GM12878 (cell line): ENCODE measurements around the gene DIS3L2.

Experiments used
- EGR1 ChIP-seq, 2 experiments: IDR thresholded peaks; 1 replicate in 1 of 2; 2 replicates in 1 of 2; pipeline ENCODE4 v1.6.1; 2011 to 2012; ENCODE audit warnings: low read depth in 2 of 2, low read length in 2 of 2, borderline replicate concordance in 1 of 2, mild to moderate bottlenecking in 1 of 2, moderate library complexity in 1 of 2
- EZH2 ChIP-seq: IDR thresholded peaks from 2 replicates; pipeline ENCODE4 v1.6.1; 2012; ENCODE audit warnings: low read depth, mild to moderate bottlenecking, control low read depth, inconsistent platforms, low read length, borderline replicate concordance; ENCODE audit not compliant: control insufficient read depth
- KDM1A ChIP-seq: fragments of 200-600 bp; sonication (generic); IDR thresholded peaks from 2 replicates; pipeline ENCODE4 v1.6.1; 2016; ENCODE audit warnings: borderline replicate concordance
- POLR2A ChIP-seq: IDR thresholded peaks from 2 replicates; pipeline ENCODE4 v1.6.1; 2011; ENCODE audit warnings: low read depth, mild to moderate bottlenecking, low read length
- POLR2AphosphoS5 ChIP-seq: IDR thresholded peaks from 2 replicates; pipeline ENCODE4 v1.6.1; 2011; ENCODE audit warnings: mild to moderate bottlenecking, low read length, inconsistent platforms
- RAD51 ChIP-seq: fragments of 450-650 bp; IDR thresholded peaks from 2 replicates; pipeline ENCODE4 v1.6.1; 2016; ENCODE audit warnings: moderate library complexity, mild to moderate bottlenecking, inconsistent platforms
- SP1 ChIP-seq: IDR thresholded peaks from one replicate; pipeline ENCODE4 v1.6.1; 2011; ENCODE audit warnings: low read depth, low read length
- TF ChIP-seq, protein P1 (sequence below), 3 experiments: IDR thresholded peaks in 2 of 3; conservative IDR thresholded peaks in 1 of 3; 2 replicates each; pipeline ENCODE4 v1.5.1; 2011; ENCODE audit warnings: low read depth in 3 of 3, low read length in 3 of 3, mild to moderate bottlenecking in 3 of 3, control low read depth in 2 of 3, moderate library complexity in 2 of 3, inconsistent platforms in 1 of 3, mixed read lengths in 1 of 3; ENCODE audit not compliant: control insufficient read depth in 2 of 3, insufficient read depth in 1 of 3; ENCODE audit errors: extremely low read depth in 1 of 3
- TF ChIP-seq, protein P2 (sequence below): fragments of 450-650 bp; IDR thresholded peaks from 2 replicates; pipeline ENCODE4 v1.6.1; 2016; ENCODE audit warnings: mild to moderate bottlenecking
- TF ChIP-seq, protein P3 (sequence below): IDR thresholded peaks from 2 replicates; pipeline ENCODE4 v1.6.1; 2012; ENCODE audit warnings: low read depth, low read length, improper control_type of control experiment
- TF ChIP-seq, protein P4 (sequence below): fragments of 450-650 bp; IDR thresholded peaks from 2 replicates; pipeline ENCODE4 v1.6.1; 2016; ENCODE audit warnings: mild to moderate bottlenecking, moderate library complexity, borderline replicate concordance
- TF ChIP-seq, protein P5 (sequence below): fragments of 450-650 bp; IDR thresholded peaks from 2 replicates; pipeline ENCODE4 v1.6.1; 2017; ENCODE audit warnings: mild to moderate bottlenecking
- TF ChIP-seq, protein P6 (sequence below): IDR thresholded peaks from 2 replicates; pipeline ENCODE4 v1.6.1; 2011; ENCODE audit warnings: borderline replicate concordance, low read depth, mild to moderate bottlenecking, moderate library complexity, low read length; ENCODE audit not compliant: insufficient read depth, poor library complexity, severe bottlenecking

DNA sequence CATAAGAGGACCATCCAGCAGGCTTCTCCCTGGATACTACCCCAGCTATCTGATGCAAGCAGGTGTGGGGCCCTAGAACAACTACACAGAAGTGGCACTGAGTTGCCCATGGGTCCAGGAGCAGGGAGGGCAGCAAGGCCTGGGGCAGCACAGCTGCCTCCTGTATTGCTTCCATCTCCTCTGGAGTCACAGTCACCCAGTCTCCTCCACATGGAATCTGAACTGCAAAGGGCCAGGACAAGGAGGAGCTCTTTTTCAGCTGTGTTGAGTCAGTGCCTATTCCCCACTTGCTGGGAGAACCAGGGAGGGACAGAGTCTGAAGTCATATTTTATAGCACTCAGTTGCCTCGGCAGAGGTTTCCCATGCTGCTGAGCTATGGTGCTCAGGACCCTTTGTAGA is 349.2 kb downstream of the DIS3L2 start:
- TF ChIP-seq KDM1A: no peak
- TF ChIP-seq, protein P1, sequence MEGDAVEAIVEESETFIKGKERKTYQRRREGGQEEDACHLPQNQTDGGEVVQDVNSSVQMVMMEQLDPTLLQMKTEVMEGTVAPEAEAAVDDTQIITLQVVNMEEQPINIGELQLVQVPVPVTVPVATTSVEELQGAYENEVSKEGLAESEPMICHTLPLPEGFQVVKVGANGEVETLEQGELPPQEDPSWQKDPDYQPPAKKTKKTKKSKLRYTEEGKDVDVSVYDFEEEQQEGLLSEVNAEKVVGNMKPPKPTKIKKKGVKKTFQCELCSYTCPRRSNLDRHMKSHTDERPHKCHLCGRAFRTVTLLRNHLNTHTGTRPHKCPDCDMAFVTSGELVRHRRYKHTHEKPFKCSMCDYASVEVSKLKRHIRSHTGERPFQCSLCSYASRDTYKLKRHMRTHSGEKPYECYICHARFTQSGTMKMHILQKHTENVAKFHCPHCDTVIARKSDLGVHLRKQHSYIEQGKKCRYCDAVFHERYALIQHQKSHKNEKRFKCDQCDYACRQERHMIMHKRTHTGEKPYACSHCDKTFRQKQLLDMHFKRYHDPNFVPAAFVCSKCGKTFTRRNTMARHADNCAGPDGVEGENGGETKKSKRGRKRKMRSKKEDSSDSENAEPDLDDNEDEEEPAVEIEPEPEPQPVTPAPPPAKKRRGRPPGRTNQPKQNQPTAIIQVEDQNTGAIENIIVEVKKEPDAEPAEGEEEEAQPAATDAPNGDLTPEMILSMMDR (IDR thresholded peaks at IDR 0.05 in 2 of 3, conservative IDR thresholded peaks at IDR 0.05 in 1 of 3; ENCODE audit: control insufficient read depth in 2 of 3, extremely low read depth in 1 of 3, insufficient read depth in 1 of 3, low read depth in 3 of 3, low read length in 3 of 3): no peak
- TF ChIP-seq, protein P2, sequence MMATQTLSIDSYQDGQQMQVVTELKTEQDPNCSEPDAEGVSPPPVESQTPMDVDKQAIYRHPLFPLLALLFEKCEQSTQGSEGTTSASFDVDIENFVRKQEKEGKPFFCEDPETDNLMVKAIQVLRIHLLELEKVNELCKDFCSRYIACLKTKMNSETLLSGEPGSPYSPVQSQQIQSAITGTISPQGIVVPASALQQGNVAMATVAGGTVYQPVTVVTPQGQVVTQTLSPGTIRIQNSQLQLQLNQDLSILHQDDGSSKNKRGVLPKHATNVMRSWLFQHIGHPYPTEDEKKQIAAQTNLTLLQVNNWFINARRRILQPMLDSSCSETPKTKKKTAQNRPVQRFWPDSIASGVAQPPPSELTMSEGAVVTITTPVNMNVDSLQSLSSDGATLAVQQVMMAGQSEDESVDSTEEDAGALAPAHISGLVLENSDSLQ: no peak
- TF ChIP-seq, protein P3, sequence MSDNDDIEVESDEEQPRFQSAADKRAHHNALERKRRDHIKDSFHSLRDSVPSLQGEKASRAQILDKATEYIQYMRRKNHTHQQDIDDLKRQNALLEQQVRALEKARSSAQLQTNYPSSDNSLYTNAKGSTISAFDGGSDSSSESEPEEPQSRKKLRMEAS: no peak
- TF ChIP-seq, protein P4, sequence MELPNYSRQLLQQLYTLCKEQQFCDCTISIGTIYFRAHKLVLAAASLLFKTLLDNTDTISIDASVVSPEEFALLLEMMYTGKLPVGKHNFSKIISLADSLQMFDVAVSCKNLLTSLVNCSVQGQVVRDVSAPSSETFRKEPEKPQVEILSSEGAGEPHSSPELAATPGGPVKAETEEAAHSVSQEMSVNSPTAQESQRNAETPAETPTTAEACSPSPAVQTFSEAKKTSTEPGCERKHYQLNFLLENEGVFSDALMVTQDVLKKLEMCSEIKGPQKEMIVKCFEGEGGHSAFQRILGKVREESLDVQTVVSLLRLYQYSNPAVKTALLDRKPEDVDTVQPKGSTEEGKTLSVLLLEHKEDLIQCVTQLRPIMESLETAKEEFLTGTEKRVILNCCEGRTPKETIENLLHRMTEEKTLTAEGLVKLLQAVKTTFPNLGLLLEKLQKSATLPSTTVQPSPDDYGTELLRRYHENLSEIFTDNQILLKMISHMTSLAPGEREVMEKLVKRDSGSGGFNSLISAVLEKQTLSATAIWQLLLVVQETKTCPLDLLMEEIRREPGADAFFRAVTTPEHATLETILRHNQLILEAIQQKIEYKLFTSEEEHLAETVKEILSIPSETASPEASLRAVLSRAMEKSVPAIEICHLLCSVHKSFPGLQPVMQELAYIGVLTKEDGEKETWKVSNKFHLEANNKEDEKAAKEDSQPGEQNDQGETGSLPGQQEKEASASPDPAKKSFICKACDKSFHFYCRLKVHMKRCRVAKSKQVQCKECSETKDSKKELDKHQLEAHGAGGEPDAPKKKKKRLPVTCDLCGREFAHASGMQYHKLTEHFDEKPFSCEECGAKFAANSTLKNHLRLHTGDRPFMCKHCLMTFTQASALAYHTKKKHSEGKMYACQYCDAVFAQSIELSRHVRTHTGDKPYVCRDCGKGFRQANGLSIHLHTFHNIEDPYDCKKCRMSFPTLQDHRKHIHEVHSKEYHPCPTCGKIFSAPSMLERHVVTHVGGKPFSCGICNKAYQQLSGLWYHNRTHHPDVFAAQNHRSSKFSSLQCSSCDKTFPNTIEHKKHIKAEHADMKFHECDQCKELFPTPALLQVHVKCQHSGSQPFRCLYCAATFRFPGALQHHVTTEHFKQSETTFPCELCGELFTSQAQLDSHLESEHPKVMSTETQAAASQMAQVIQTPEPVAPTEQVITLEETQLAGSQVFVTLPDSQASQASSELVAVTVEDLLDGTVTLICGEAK: no peak
- TF ChIP-seq EZH2: no peak
- no peak for TF ChIP-seq POLR2AphosphoS5
- TF ChIP-seq POLR2A: no peak
- no peak for TF ChIP-seq SP1
- TF ChIP-seq RAD51: no peak
- TF ChIP-seq, protein P5, sequence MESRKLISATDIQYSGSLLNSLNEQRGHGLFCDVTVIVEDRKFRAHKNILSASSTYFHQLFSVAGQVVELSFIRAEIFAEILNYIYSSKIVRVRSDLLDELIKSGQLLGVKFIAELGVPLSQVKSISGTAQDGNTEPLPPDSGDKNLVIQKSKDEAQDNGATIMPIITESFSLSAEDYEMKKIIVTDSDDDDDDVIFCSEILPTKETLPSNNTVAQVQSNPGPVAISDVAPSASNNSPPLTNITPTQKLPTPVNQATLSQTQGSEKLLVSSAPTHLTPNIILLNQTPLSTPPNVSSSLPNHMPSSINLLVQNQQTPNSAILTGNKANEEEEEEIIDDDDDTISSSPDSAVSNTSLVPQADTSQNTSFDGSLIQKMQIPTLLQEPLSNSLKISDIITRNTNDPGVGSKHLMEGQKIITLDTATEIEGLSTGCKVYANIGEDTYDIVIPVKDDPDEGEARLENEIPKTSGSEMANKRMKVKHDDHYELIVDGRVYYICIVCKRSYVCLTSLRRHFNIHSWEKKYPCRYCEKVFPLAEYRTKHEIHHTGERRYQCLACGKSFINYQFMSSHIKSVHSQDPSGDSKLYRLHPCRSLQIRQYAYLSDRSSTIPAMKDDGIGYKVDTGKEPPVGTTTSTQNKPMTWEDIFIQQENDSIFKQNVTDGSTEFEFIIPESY: no peak
- TF ChIP-seq, protein P6, sequence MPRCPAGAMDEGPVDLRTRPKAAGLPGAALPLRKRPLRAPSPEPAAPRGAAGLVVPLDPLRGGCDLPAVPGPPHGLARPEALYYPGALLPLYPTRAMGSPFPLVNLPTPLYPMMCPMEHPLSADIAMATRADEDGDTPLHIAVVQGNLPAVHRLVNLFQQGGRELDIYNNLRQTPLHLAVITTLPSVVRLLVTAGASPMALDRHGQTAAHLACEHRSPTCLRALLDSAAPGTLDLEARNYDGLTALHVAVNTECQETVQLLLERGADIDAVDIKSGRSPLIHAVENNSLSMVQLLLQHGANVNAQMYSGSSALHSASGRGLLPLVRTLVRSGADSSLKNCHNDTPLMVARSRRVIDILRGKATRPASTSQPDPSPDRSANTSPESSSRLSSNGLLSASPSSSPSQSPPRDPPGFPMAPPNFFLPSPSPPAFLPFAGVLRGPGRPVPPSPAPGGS: no peak
- no peak for TF ChIP-seq EGR1 (IDR thresholded peaks at IDR 0.05; ENCODE audit: borderline replicate concordance in 1 of 2, low read depth in 2 of 2, low read length in 2 of 2)
